Heart left ventricle (tissue), 13 donors: ENCODE data around the gene KDM2A.

Source experiments
- POLR2A ChIP-seq, 2 donors: fragments of 450-650 bp; IDR thresholded peaks; one replicate each; pipeline ENCODE4 v1.6.1; 2017; ENCODE audit warnings: antibody characterized with exemption in 2 of 2, mild to moderate bottlenecking in 2 of 2, moderate library complexity in 2 of 2
- TF ChIP-seq, protein P1 (sequence below), 12 donors: fragments of 200-600 bp; sonication (generic) in 4 of 12; IDR thresholded peaks; one replicate each; pipeline versions ENCODE4 v1.5.0 to v1.8.0; 2018 to 2022; ENCODE audit warnings: antibody characterized with exemption in 12 of 12, mild to moderate bottlenecking in 5 of 12
- donor health status: ischemic (EF 13 %, LVEDD 7.1; RV severe dilation, severe dysfunction).
- donor health status: DM: no; HTN: yes; CAD: no.
- donor health status: DM: no; HTN: no; CAD: no.
- donor health status: ischemic (EF 25% LVEDD 6.9; RV normal size, moderate dysfunction).
- donor health status: ischemic (EF 25% LVEDD 5.7; RV mildly dilated, moderate dysfunction).
- donor health status: ischemic (EF 35%, LVEDD 5.7; RV mildly dilated, moderate dysfunction).
- donor health status: nonischemic (EF 11% LVEDD 7.7; RV severe dilation, severe dysfunction).
- donor health status: DM: yes; HTN: yes; CAD: no.
- donor health status: PGD.
- donor health status: ischemic (EF 29% LVEDD 5.4; RV normal size, mild dysfunction).
- donor health status: nonischemic (EF 23%, LVEDD 6.1; RV moderate dilation, normal function).

DNA sequence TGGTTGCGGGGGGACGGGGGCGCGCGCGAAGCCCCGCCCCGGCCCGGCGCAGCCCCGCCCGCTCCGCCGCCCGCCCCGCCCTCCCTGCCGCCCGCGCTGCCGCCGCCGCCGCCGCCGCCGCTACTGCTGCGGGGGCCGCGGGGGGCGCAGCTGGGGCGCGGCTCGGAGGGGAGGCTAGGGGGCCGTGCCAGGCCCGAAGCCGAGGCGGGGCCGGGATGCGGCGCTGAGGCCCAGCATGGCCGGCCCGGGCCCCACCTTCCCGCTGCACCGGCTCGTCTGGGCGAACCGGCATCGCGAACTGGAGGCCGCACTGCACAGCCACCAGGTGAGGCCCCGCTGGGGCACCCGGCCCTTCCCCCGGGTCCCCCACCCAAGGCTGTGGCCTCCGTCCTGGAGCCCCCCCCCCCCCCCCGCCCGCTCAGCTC is 170.2 kb downstream of the KDM2A start, which contains the start of gene ANKRD13D:
- no peak for TF ChIP-seq POLR2A (IDR thresholded peaks at IDR 0.05)
- TF ChIP-seq, protein P1, sequence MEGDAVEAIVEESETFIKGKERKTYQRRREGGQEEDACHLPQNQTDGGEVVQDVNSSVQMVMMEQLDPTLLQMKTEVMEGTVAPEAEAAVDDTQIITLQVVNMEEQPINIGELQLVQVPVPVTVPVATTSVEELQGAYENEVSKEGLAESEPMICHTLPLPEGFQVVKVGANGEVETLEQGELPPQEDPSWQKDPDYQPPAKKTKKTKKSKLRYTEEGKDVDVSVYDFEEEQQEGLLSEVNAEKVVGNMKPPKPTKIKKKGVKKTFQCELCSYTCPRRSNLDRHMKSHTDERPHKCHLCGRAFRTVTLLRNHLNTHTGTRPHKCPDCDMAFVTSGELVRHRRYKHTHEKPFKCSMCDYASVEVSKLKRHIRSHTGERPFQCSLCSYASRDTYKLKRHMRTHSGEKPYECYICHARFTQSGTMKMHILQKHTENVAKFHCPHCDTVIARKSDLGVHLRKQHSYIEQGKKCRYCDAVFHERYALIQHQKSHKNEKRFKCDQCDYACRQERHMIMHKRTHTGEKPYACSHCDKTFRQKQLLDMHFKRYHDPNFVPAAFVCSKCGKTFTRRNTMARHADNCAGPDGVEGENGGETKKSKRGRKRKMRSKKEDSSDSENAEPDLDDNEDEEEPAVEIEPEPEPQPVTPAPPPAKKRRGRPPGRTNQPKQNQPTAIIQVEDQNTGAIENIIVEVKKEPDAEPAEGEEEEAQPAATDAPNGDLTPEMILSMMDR (IDR thresholded peaks at IDR 0.05) = no peak
